ENCODE data around the gene CACNG7. TPM values are rescaled to one million over a fixed set of nuclear protein-coding genes. Genes with fewer than 3 reads are reported as not detected.

CACNG7 gene
- total RNA-seq, 1 experiment from 2014 or later, result 22.7 TPM

GRCh38 chr19:53897459-53897858 is 11.6 kb upstream of the CACNG7 start:
- no peak for DNase-seq
- Mint-ChIP-seq H3K27ac (no peak overlapping the region), H3K9me3 (no peaks in the 10 kb centered on the region; a peak in 1 of 5 replicates), H3K36me3 (ENCODE audit: insufficient read depth in 1 of 3, low read depth in 3 of 3) (peaks cover 10 to 15% (median 14%) of the 10 kb centered on the region in 3 experiments; a peak in 5 of 7 replicates), H3K4me1 (peaks cover 32 to 50% of the 10 kb centered on the region in 2 experiments), H3K4me3 (peak overlapping the region in 1 of 2 experiments; percentile 84; a peak in 2 of 5 replicates), H3K27me3 (ENCODE audit: low read depth) (peaks cover 10% of the 10 kb centered on the region)
- H2BK12ac ChIP-seq (ENCODE audit: insufficient read length, low read depth, low read length), result no peak overlapping the region
- no peaks in the 10 kb centered on the region for H4K20me1 ChIP-seq (ENCODE audit: control insufficient read depth, insufficient read depth, insufficient read length)
- no peak for TF ChIP-seq CTCF (conservative IDR thresholded peaks at IDR 0.05)
- no peaks in the 10 kb centered on the region for H3K79me2 ChIP-seq (ENCODE audit: insufficient read depth, low read length)
- no peak overlapping the region for H2BK5ac ChIP-seq (ENCODE audit: insufficient read length, low read length)
- H2BK20ac ChIP-seq (ENCODE audit: low read depth, low read length, poor library complexity, severe bottlenecking), result no peak overlapping the region
- H3K79me1 ChIP-seq (ENCODE audit: insufficient read depth, low read depth, low read length, poor library complexity, severe bottlenecking), result no peaks in the 10 kb centered on the region
- H3K27ac ChIP-seq (ENCODE audit: insufficient read length, low read depth, low read length), result no peak overlapping the region
- WGBS (ENCODE audit: extremely low coverage, insufficient read length, low lambda C conversion rate), result no CpG with 5 or more reads among the region's 4 CpGs
- H3K9ac ChIP-seq (ENCODE audit: extremely low read depth, insufficient read length, low read length), result no peak overlapping the region
- H2BK15ac ChIP-seq (ENCODE audit: low read depth, low read length), result no peak overlapping the region
- H3K18ac ChIP-seq (ENCODE audit: insufficient read length, low read depth, low read length), result no peak overlapping the region
- H2AFZ ChIP-seq (ENCODE audit: low read length), result no peak overlapping the region
- no peak overlapping the region for H2AK5ac ChIP-seq (ENCODE audit: insufficient read length, low read length)
- no peak overlapping the region for H4K91ac ChIP-seq (ENCODE audit: insufficient read length, low read depth, low read length)
- no peaks in the 10 kb centered on the region for H3K9me3 ChIP-seq (ENCODE audit: control insufficient read depth, low read depth, low read length)
- H3K23me2 ChIP-seq (ENCODE audit: insufficient read length, low read depth, low read length, poor library complexity, severe bottlenecking), result peaks cover 6% of the 10 kb centered on the region
- H3K27me3 ChIP-seq (ENCODE audit: insufficient read depth, low read length), result no peaks in the 10 kb centered on the region
- H3K23ac ChIP-seq (ENCODE audit: insufficient read length, low read depth, low read length), result no peak overlapping the region
- no peak overlapping the region for H4K8ac ChIP-seq (replicated peaks; ENCODE audit: insufficient read length, low read depth, low read length)
- H4K5ac ChIP-seq (ENCODE audit: insufficient read length, low read depth, low read length), result no peak overlapping the region
- H3K56ac ChIP-seq (ENCODE audit: insufficient read length, low read depth, low read length), result no peak overlapping the region
- 0 out of 2 replicates have a peak, but pooled peaks cover 3% of the 10 kb centered on the region for H3K4me1 ChIP-seq (ENCODE audit: insufficient read depth, low read length)
- peak overlapping the region; percentile 65 for H3K4me2 ChIP-seq (ENCODE audit: insufficient read depth, insufficient read length, low read length)
- no peak overlapping the region for H3K4ac ChIP-seq (ENCODE audit: low read depth, low read length)
- H2BK120ac ChIP-seq (ENCODE audit: low read depth, low read length, poor library complexity, severe bottlenecking), result no peak overlapping the region
- no peak overlapping the region for H3T11ph ChIP-seq (ENCODE audit: low read length)
- no peak overlapping the region for H3K14ac ChIP-seq (ENCODE audit: insufficient read depth, low read length)
